Measurements from ENCODE around the gene AHSA1. TPM values are rescaled to one million over a fixed set of nuclear protein-coding genes. Genes with fewer than 3 reads are reported as not detected.

Gene AHSA1
- total and polyA plus RNA-seq, 8 donors = 47.2 to 109 (median 77.5) TPM

GRCh38 chr14:77467801-77468200 lies 9.9 kb downstream of the AHSA1 start:
- H3K9me3 ChIP-seq = no peaks in the 10 kb centered on the region
- TF ChIP-seq EP300 (IDR thresholded peaks at IDR 0.05) (no peak), POLR2AphosphoS5 (IDR thresholded peaks at IDR 0.05) (no peak), CTCF (IDR thresholded peaks at IDR 0.05) (no peak), POLR2A (IDR thresholded peaks at IDR 0.05) (no peak)
- H3K27ac ChIP-seq = no peak overlapping the region
- intact Hi-C loops (cut with DNase I; ENCODE audit: low total_unique reads) = no loop called here
- peaks cover 56 to 76% (median 75%) of the 10 kb centered on the region in 4 donors for H3K36me3 ChIP-seq
- DNase-seq = no peak
- no peaks in the 10 kb centered on the region for H3K4me1 ChIP-seq
- WGBS, 5 donors = 86 to 91% (median 87%) methylated on average over 5 of the region's 5 CpGs
- no peak overlapping the region for H3K4me3 ChIP-seq
- H3K27me3 ChIP-seq = no peaks in the 10 kb centered on the region

GRCh38 chr14:77469067-77469505 lies 11.2 kb downstream of the AHSA1 start:
- Histone ChIP-seq H3K27ac (no peak overlapping the region), H3K9me3 (no peaks in the 10 kb centered on the region), H3K4me3 (no peak overlapping the region), H3K36me3 (peaks cover 45 to 63% (median 62%) of the 10 kb centered on the region in 4 donors), H3K4me1 (no peaks in the 10 kb centered on the region), H3K27me3 (no peaks in the 10 kb centered on the region)
- 78 to 89% (median 84%) methylated on average over 14 of the region's 14 CpGs for WGBS, 5 donors
- no peak for DNase-seq
- TF ChIP-seq POLR2AphosphoS5 (IDR thresholded peaks at IDR 0.05) = no peak
- no peak for TF ChIP-seq POLR2A (IDR thresholded peaks at IDR 0.05)
- TF ChIP-seq EP300 (IDR thresholded peaks at IDR 0.05) = no peak
- intact Hi-C loops (cut with DNase I; ENCODE audit: low total_unique reads) = no loop called here

- Histone ChIP-seq H3K9me3 (no peaks in the 10 kb centered on the region), H3K4me1 (no peaks in the 10 kb centered on the region), H3K27me3 (peaks cover 0 to 3% (median 0%) of the 10 kb centered on the region in 3 donors), H3K4me3 (no peak overlapping the region), H3K36me3 (peaks cover 40 to 58% (median 58%) of the 10 kb centered on the region in 4 donors), H3K27ac (no peak overlapping the region)
- no peak for DNase-seq
- WGBS, 5 donors = 76 to 94% (median 86%) methylated on average over 1 of the region's 1 CpG
- intact Hi-C loops (cut with DNase I; ENCODE audit: low total_unique reads) = no loop called here
- TF ChIP-seq POLR2AphosphoS5 (IDR thresholded peaks at IDR 0.05) (no peak), CTCF (IDR thresholded peaks at IDR 0.05) (no peak), EP300 (IDR thresholded peaks at IDR 0.05) (no peak), POLR2A (IDR thresholded peaks at IDR 0.05) (no peak)
Measured at GRCh38 chr14:77469539-77469938, 11.6 kb downstream of the AHSA1 start.

GRCh38 chr14:77470224-77470870 lies 12.5 kb downstream of the AHSA1 start:
- 76 to 90% (median 85%) methylated on average over 5 of the region's 5 CpGs for WGBS, 5 donors
- peaks cover 0 to 7% (median 0%) of the 10 kb centered on the region in 3 donors for H3K27me3 ChIP-seq
- TF ChIP-seq POLR2A (IDR thresholded peaks at IDR 0.05) = no peak
- no peak for TF ChIP-seq EP300 (IDR thresholded peaks at IDR 0.05)
- no peak for TF ChIP-seq POLR2AphosphoS5 (IDR thresholded peaks at IDR 0.05)
- no peak for TF ChIP-seq CTCF (IDR thresholded peaks at IDR 0.05)
- no peak overlapping the region for H3K27ac ChIP-seq
- H3K9me3 ChIP-seq = no peaks in the 10 kb centered on the region
- H3K36me3 ChIP-seq = peaks cover 32 to 50% (median 50%) of the 10 kb centered on the region in 4 donors
- intact Hi-C loops (cut with DNase I; ENCODE audit: low total_unique reads) = no loop called here
- H3K4me3 ChIP-seq = no peak overlapping the region
- H3K4me1 ChIP-seq = no peaks in the 10 kb centered on the region
- no peak for DNase-seq

GRCh38 chr14:77473921-77474320 lies 16.0 kb downstream of the AHSA1 start:
- 59 to 76% (median 74%) methylated on average over 4 to 5 of the region's 5 CpGs for WGBS, 5 donors

More at GRCh38 chr14:77473921-77474320, 16.0 kb downstream of the AHSA1 start:
- H3K9me3 ChIP-seq = no peaks in the 10 kb centered on the region
- no peak for DNase-seq
- H3K27me3 ChIP-seq = peaks cover 0 to 7% (median 0%) of the 10 kb centered on the region in 3 donors
- no peak for TF ChIP-seq EP300 (IDR thresholded peaks at IDR 0.05)
- no peak for TF ChIP-seq POLR2AphosphoS5 (IDR thresholded peaks at IDR 0.05)
- no peak for TF ChIP-seq CTCF (IDR thresholded peaks at IDR 0.05)
- intact Hi-C loops (cut with DNase I; ENCODE audit: low total_unique reads) = no loop called here
- H3K36me3 ChIP-seq = peaks cover 9 to 14% (median 14%) of the 10 kb centered on the region in 4 donors
- H3K4me1 ChIP-seq = no peaks in the 10 kb centered on the region
- no peak overlapping the region for H3K4me3 ChIP-seq
- H3K27ac ChIP-seq = no peak overlapping the region
